NCI-H2107 treated with DMSO at 0.1 percent for 48 hours (cell line): Measurements from ENCODE around the gene FGF11.

Source experiments
- DNase-seq: peaks from one replicate; lab custom pipeline; 2025; ENCODE audit not compliant: unreplicated experiment; lab: John Stamatoyannopoulos, UW

The FGF11 gene

GRCh38 chr17:7429722-7430121 is 9.6 kb upstream of the FGF11 start:
- DNase-seq, result no peak

DNA sequence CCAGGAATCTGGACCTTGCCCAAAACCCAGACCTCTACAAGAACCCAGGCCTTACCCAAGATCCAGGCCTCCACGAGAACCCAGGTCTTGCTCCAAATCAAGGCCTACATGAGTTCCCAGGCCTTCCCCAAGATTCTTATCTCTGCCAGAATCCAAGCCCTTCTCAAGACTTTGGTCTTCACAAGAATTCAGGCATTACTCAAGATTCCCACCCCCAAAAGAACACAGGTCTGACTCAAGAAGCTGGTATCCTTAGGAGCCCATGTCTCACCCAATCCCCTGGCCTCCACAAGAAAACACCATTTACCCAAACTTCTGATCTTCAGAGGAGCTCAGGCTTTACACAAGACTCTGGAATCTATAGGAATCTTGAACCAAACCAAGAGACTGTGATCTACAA is 8.1 kb upstream of the FGF11 start:
- no peak for DNase-seq

DNA sequence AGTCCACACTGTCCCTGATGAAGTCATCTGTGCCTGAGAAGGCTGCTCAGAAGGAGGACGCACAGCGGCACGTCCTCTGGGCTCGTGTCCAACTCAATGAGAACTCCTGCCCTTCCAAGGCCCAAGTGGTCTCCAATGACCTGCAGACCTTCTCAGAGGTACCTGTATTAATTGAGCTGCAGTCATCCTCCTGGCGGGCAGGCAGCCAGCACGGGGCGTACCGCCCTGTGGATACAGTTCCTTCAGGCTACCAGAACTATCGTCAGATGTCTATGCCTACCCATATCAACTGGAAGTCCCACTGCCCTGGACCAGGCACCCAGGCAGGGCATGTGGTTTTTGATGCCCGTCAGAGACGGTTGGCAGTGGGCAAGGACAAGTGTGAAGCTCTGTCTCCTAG is 7.0 kb upstream of the FGF11 start:
- DNase-seq, result no peak

GRCh38 chr17:7435676-7436555 is 3.4 kb upstream of the FGF11 start:
- no peak for DNase-seq

GRCh38 chr17:7436556-7437368 is 2.5 kb upstream of the FGF11 start:
- DNase-seq, result peak; percentile 47

GRCh38 chr17:7437369-7437863 is 1.9 kb upstream of the FGF11 start:
- no peak for DNase-seq

- DNase-seq, result no peak
Observed at GRCh38 chr17:7437950-7438614, 1.2 kb upstream of the FGF11 start.

DNA sequence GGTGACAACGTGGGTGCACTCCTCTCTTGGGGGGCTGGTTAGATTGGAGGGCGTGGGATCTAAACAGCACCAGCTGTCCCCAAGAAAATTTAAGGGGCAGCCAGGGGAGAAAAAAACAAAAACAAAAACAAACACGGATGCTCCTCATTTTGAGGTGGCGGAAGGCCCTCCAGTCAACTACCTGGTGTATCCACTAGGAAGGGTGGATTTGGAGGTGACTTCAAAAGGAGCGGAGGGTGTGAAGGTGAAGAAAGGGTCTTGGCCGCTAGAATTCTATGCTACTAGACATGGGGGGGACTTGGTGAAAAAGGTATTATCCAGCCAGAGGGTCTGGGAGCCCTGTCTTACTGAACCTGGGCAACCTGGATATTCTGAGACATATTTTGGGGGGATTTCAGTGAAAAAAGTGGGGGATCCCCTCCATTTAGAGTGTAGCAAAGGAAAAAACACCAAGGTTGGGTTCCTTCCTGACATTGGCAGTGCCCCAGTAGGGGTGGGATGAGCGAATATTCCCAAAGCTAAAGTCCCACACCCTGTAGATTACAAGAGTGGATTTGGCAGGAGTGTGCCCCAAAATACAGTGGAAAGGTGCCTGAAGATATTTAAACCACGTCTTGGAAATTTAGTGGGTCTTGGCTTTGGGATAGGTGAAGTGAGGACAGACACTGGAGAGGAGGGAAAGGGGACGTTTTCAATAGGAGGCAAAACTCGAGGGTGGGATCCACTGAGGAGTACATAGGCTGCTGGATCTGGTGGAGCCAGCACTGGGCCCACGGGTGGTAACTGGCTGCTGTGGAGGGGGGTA is 454 bp upstream of the FGF11 start:
- DNase-seq, result no peak

GRCh38 chr17:7440113-7440833 is 961 bp downstream of the FGF11 start:
- no peak for DNase-seq

GRCh38 chr17:7440834-7441195 is 1.5 kb downstream of the FGF11 start:
- no peak for DNase-seq

DNA sequence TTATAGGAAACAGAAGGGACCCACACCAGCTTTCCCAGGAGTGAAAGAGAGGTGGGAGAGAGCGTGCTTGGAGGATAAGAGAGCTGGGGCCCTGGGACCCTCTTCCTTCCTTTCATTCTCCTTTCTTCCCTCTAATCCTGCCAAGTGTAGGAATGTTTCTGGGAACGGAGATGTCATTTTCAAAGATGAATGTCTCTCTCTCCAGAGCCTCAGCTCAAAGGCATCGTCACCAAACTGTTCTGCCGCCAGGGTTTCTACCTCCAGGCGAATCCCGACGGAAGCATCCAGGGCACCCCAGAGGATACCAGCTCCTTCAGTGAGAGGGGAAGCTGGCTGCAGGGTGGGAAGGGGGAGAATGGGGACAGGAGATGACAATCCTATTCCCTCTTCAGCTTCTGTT is 2.0 kb downstream of the FGF11 start:
- DNase-seq, result no peak

DNA sequence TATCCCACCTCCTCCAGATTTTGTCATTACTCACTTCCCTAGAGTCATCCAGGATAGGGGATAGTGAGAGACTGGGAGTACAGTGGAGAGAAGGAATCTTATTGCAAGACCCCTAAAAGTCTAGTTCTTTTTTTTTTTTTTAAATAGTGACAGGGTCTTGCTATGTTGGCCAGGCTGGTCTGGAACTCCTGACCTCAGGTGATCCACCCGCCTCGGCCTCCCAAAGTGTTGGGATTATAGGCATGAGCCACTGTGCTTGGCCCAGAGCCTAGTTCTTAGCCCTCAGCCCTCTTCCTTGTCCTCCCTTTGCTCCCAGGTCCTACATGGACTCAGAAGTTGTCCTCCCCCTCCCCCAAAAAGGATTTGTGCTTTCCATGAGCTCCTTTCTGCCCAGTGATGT is 2.8 kb downstream of the FGF11 start:
- DNase-seq, result no peak

DNA sequence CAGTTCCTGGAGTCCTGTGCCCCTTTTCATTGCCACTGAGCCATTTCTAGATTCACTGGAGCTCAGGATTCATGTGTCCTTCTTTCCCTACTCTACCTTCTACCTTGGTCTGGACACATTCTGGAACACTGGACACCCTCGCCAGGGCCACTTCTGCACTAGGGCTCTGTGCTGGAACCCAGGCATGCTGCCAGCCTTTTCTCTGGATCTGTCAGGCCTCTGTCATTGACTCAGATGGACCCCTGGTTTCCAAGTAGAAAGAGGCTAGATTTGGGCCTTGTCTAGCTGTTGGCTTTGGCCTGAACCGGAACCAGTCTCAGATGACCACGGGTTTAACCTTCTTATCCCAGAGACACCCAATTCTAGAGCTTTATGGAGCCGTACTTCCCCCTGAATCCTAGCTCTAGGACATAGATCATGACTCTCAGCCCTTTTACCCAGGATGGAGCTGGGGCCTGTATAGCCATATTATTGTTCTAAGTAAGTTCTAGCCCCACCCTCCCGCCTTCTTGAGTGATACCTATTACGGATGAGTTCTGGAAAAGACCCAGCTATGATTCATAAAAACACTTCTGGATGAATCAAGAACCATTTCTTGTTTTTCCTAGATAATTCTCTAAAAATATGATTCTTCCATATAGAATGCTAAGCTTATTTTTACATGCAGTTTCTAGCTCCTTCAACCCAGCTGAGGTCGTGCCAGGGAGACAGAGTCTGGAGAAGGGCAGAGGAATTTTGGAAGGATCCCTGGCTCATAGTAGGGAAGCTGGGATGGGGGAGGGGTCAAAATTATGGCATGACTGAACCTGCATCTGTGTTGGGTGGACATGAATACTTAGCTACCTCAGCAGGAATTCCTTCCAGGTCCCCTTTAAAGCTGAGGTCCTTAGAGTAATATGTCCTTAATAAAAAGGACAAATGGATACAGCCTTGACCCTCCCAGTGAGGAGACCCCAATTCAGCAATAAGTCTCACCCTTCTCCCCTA is 4.5 kb downstream of the FGF11 start:
- no peak for DNase-seq

- no peak for DNase-seq
Observed at GRCh38 chr17:7444682-7445618, 5.6 kb downstream of the FGF11 start, which contains the start of gene CHRNB1. TSS of gene CHRNB1 (plus strand) at chr17:7445061. CDS start at chr17:7445128, 67 bp downstream.

- no peak for DNase-seq
Observed at GRCh38 chr17:7445619-7445968, 6.3 kb downstream of the FGF11 start.

DNA sequence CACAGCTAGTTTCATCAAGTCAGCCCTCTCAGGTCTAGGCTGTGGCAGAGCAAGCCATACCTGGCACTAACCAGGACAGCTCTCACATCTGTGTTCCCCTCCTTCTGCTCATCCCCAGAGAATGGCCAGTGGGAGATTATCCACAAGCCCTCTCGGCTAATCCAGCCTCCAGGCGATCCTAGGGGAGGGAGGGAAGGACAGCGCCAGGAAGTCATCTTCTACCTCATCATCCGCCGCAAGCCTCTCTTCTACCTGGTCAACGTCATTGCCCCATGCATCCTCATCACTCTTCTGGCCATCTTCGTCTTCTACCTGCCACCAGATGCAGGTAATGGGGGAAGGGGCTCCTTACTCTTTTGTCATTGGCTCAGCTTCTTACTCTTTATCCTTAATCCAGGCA is 9.1 kb downstream of the FGF11 start:
- DNase-seq, result no peak

DNA sequence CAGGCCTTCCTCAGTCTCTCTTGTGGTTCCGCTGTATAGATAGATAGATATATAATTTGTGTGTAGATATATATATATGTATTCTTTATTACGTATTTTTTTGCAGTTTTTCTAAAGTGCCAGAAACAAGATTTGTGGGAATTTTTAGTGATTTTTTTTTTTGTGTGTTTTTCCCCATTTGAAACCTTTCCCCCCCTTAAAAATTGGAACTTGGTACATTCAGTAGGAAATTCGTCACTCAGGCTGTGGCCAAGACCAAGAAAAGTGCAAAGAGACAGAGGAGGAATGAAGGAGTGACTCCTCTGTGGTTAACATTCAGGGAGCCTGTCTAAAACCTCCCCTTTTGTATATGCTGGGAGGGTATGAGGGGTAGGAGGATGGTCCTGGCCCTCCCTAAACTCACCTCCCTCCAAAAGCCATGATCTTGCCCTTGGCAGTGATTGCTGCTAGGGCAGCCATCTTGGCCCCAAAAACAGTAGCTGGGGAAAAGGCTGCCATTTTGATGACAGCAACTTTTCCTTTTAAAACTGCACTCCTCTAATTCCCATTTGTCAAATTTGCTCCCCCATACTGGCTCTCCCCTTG is 20.7 kb downstream of the FGF11 start:
- DNase-seq, result no peak
